Measurements from ENCODE around the gene TENM4. TPM values are rescaled to one million over a fixed set of nuclear protein-coding genes. Genes with fewer than 3 reads are reported as not detected.

The TENM4 gene
- total RNA-seq, 2 donors from 2014 or later = 68.2 to 130 TPM

DNA sequence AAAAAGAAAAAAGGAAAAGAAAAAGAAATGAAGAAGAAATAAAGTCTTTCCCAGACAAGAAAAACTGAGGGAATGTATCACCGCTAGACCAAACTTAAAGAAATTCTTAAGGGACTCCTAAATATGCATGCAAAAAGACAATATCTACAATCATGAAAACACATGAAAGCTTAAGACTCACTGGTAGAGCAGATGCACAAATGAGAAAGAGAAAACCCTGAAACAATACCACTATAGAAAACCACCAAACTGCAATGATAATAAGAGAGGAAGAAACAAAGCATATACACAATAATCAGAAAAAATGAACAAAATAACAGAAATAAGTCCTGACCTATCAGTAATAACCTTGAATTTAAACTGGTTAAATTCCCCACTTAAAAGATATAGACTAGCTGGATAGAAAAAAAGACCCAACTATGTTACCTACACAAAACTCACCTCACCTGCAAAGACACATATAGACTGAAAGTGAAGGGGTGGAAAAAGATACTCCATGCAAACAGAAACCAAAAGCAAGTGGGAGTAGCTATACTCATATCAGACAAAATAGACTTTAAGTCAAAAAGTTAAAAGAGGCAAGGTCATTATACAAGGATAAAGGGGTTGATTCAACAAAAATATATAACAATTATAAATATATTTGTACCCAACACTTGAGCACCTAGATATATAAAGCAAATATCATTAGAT, 804.9 kb downstream of the TENM4 start:
- Mint-ChIP-seq H3K36me3 (ENCODE audit: low read depth) (no peaks in the 10 kb centered on the region), H3K27me3 (ENCODE audit: insufficient read depth) (peaks cover 14% of the 10 kb centered on the region), H3K4me1 (no peaks in the 10 kb centered on the region), H3K9me3 (peaks cover 40% of the 10 kb centered on the region), H3K4me3 (no peak overlapping the region), H3K27ac (no peak overlapping the region)
- no peak overlapping the region for H3K9ac ChIP-seq (ENCODE audit: extremely low read depth, low read length, poor library complexity, severe bottlenecking)
- no peaks in the 10 kb centered on the region for H3K4me1 ChIP-seq (ENCODE audit: control insufficient read depth, insufficient read depth, low read length)
- WGBS, 2 experiments (ENCODE audit: insufficient coverage in 1 of 2, insufficient read length in 1 of 2) = 100% methylated on average over 1 of the region's 1 CpG; no CpG with 5 or more reads in 1 of the 2 experiments
- no peak for DNase-seq
- H3K4me3 ChIP-seq (ENCODE audit: low read length) = no peak overlapping the region
- H3K9me3 ChIP-seq (ENCODE audit: control insufficient read depth, low read length) = peaks cover 9% of the 10 kb centered on the region
- H3K27ac ChIP-seq (ENCODE audit: low read depth, low read length) = no peak overlapping the region
- no peaks in the 10 kb centered on the region for H3K36me3 ChIP-seq (ENCODE audit: control insufficient read depth, insufficient read depth, low read length)
- TF ChIP-seq CTCF (conservative IDR thresholded peaks at IDR 0.05) = no peak
- H3K27me3 ChIP-seq (ENCODE audit: control insufficient read depth, insufficient read depth, low read length, poor library complexity, severe bottlenecking) = no peaks in the 10 kb centered on the region

DNA sequence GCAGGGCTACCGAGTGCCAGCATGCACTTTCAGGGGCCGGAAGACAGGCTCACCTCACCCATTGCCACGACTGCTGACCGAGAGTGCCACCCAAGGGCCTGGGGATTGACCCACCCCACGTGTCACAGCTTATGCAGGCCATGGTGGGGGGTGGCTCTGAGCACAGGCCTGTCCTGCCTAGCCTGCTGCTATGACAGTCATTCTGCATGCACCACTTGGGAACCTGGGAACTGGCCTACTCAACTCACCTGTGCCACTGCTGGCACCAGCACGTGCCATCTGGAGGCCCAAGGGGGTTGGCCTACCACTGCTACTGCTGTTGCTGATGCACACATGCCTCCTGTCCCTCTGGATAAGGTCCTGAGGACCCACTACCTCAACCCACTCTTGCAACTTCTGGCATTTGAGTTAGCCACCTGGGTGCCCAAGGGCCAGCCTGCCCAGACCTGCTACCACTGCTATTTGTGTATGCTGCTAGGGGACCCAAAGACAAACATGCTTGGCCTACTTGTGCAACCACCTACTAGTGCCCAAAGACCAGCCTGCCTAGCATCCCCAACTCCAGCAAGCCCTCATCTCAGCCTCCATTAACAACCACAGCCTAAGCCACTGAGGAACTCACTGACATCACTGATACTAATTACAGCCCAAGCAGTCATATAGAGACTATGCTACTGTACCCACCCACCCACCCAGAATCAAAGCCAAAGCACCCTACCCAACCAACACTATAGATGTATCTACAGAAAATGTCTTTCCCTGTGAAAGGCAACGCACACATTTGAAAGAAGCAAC, 807.1 kb downstream of the TENM4 start:
- Histone ChIP-seq H3K4me3 (ENCODE audit: low read length) (no peak overlapping the region), H3K27me3 (ENCODE audit: control insufficient read depth, insufficient read depth, low read length, poor library complexity, severe bottlenecking) (no peaks in the 10 kb centered on the region), H3K4me1 (ENCODE audit: control insufficient read depth, insufficient read depth, low read length) (no peaks in the 10 kb centered on the region), H3K27ac (ENCODE audit: low read depth, low read length) (no peak overlapping the region), H3K9ac (ENCODE audit: extremely low read depth, low read length, poor library complexity, severe bottlenecking) (no peak overlapping the region), H3K36me3 (ENCODE audit: control insufficient read depth, insufficient read depth, low read length) (no peaks in the 10 kb centered on the region), H3K9me3 (ENCODE audit: control insufficient read depth, low read length) (peaks cover 31% of the 10 kb centered on the region)
- H3K9me3 Mint-ChIP-seq = peaks cover 51% of the 10 kb centered on the region
- no peak overlapping the region for H3K27ac Mint-ChIP-seq
- H3K27me3 Mint-ChIP-seq (ENCODE audit: insufficient read depth) = peaks cover 12% of the 10 kb centered on the region
- H3K36me3 Mint-ChIP-seq (ENCODE audit: low read depth) = peaks cover 4% of the 10 kb centered on the region
- no peaks in the 10 kb centered on the region for H3K4me1 Mint-ChIP-seq
- DNase-seq = no peak
- no peak for TF ChIP-seq CTCF (conservative IDR thresholded peaks at IDR 0.05)
- H3K4me3 Mint-ChIP-seq = no peak overlapping the region
- WGBS, 2 experiments (ENCODE audit: insufficient coverage in 1 of 2, insufficient read length in 1 of 2) = 86 to 91% methylated on average over 6 to 7 of the region's 7 CpGs

- WGBS, 2 experiments (ENCODE audit: insufficient coverage in 1 of 2, insufficient read length in 1 of 2) = 93 to 95% methylated on average over 3 to 4 of the region's 4 CpGs
- Mint-ChIP-seq H3K27me3 (ENCODE audit: insufficient read depth) (peaks cover 19% of the 10 kb centered on the region), H3K9me3 (peaks cover 49% of the 10 kb centered on the region), H3K27ac (no peak overlapping the region), H3K4me3 (no peak overlapping the region), H3K4me1 (no peaks in the 10 kb centered on the region), H3K36me3 (ENCODE audit: low read depth) (peaks cover 4% of the 10 kb centered on the region)
- H3K4me3 ChIP-seq (ENCODE audit: low read length) = no peak overlapping the region
- peaks cover 38% of the 10 kb centered on the region for H3K9me3 ChIP-seq (ENCODE audit: control insufficient read depth, low read length)
- H3K9ac ChIP-seq (ENCODE audit: extremely low read depth, low read length, poor library complexity, severe bottlenecking) = no peak overlapping the region
- no peaks in the 10 kb centered on the region for H3K4me1 ChIP-seq (ENCODE audit: control insufficient read depth, insufficient read depth, low read length)
- DNase-seq = no peak
- H3K36me3 ChIP-seq (ENCODE audit: control insufficient read depth, insufficient read depth, low read length) = no peaks in the 10 kb centered on the region
- TF ChIP-seq CTCF (conservative IDR thresholded peaks at IDR 0.05) = peak; percentile 48
- no peaks in the 10 kb centered on the region for H3K27me3 ChIP-seq (ENCODE audit: control insufficient read depth, insufficient read depth, low read length, poor library complexity, severe bottlenecking)
- no peak overlapping the region for H3K27ac ChIP-seq (ENCODE audit: low read depth, low read length)
Measured at GRCh38 chr11:78630561-78631303, 810.1 kb downstream of the TENM4 start.

Data from endodermal cell (in vitro differentiated cells).